WTC11 (cell line): ENCODE data around the gene FAM20A. TPM values are rescaled to one million over a fixed set of nuclear protein-coding genes. Genes with fewer than 3 reads are reported as not detected.

Experiments
- ATAC-seq: fragments of 200-7000 bp; cut with Tn5 transposase; 2 replicates; pipeline ENCODE4 v1.10.0; 2021; ENCODE audit warnings: mild to moderate bottlenecking, moderate library complexity
- CTCF ChIA-PET: fragments of 300-600 bp; sonication (Branson Sonifier 250); formaldehyde crosslinking; loops from one replicate; lab custom pipeline; 2021; ENCODE audit warnings: antibody characterized with exemption; lab: Charles Lee
- POLR2A ChIA-PET: fragments of 350-600 bp; sonication (Branson Sonifier 250); formaldehyde crosslinking; loops from one replicate; lab custom pipeline; 2021; ENCODE audit warnings: antibody characterized with exemption; lab: Charles Lee
- DNase-seq: peaks from one replicate; pipeline ENCODE4 v3.0.0; 2021; ENCODE audit warnings: low spot score
- H3K27ac Mint-ChIP-seq: 2 replicates; pipeline ENCODE4 v1.8.0; 2021; ENCODE audit warnings: mixed read lengths
- H3K27me3 Mint-ChIP-seq: 2 replicates; pipeline ENCODE4 v1.8.0; 2021; ENCODE audit warnings: low read depth, mild to moderate bottlenecking, moderate library complexity, mixed read lengths
- H3K36me3 Mint-ChIP-seq: 2 replicates; pipeline ENCODE4 v1.8.0; 2021; ENCODE audit warnings: mixed read lengths
- H3K4me1 Mint-ChIP-seq: 2 replicates; pipeline ENCODE4 v1.8.0; 2022; ENCODE audit warnings: mixed read lengths
- H3K4me3 Mint-ChIP-seq: 2 replicates; pipeline ENCODE4 v1.8.0; 2021; ENCODE audit warnings: mild to moderate bottlenecking, moderate library complexity, mixed read lengths
- H3K9me3 Mint-ChIP-seq: 2 replicates; pipeline ENCODE4 v1.8.0; 2021; ENCODE audit warnings: mixed read lengths
- AFF4 ChIP-seq: sonication (generic); formaldehyde crosslinking; IDR thresholded peaks from 2 replicates; pipeline ENCODE4 v1.8.1; 2023; ENCODE audit warnings: mild to moderate bottlenecking, missing genetic modification reagents, borderline replicate concordance
- ATF1 ChIP-seq: sonication (generic); formaldehyde crosslinking; IDR thresholded peaks from 2 replicates; pipeline ENCODE4 v1.8.1; 2023; ENCODE audit warnings: mild to moderate bottlenecking, moderate library complexity, missing genetic modification reagents
- ATF3 ChIP-seq: sonication (generic); formaldehyde crosslinking; conservative IDR thresholded peaks from 2 replicates; pipeline ENCODE4 v1.8.1; 2022; ENCODE audit warnings: mild to moderate bottlenecking, missing genetic modification reagents
- CBFB ChIP-seq: sonication (generic); formaldehyde crosslinking; IDR thresholded peaks from 2 replicates; pipeline ENCODE4 v1.8.1; 2022; ENCODE audit warnings: mild to moderate bottlenecking, low read depth, missing genetic modification reagents
- E2F5 ChIP-seq: sonication (generic); formaldehyde crosslinking; IDR thresholded peaks from 2 replicates; pipeline ENCODE4 v1.8.1; 2022; ENCODE audit warnings: mild to moderate bottlenecking, moderate library complexity, missing genetic modification reagents
- ESRRA ChIP-seq: sonication (generic); formaldehyde crosslinking; IDR thresholded peaks from 2 replicates; pipeline ENCODE4 v1.8.1; 2022; ENCODE audit warnings: mild to moderate bottlenecking, missing genetic modification reagents, borderline replicate concordance
- GTF2I ChIP-seq: fragments of 250-450 bp; sonication (Bioruptor Pico); conservative IDR thresholded peaks from 2 replicates; pipeline ENCODE4 v1.4.0; 2021; ENCODE audit warnings: mild to moderate bottlenecking
- MLX ChIP-seq: sonication (generic); formaldehyde crosslinking; IDR thresholded peaks from 2 replicates; pipeline ENCODE4 v1.8.1; 2023; ENCODE audit warnings: mild to moderate bottlenecking, missing genetic modification reagents, moderate library complexity
- MXD4 ChIP-seq: fragments of 250-450 bp; sonication (Bioruptor Pico); IDR thresholded peaks from 2 replicates; pipeline ENCODE4 v1.8.0; 2021; ENCODE audit warnings: mild to moderate bottlenecking, moderate library complexity, borderline replicate concordance
- NFATC4 ChIP-seq: fragments of 250-450 bp; sonication (Bioruptor Pico); IDR thresholded peaks from 2 replicates; pipeline ENCODE4 v1.9.0; 2021; ENCODE audit warnings: mild to moderate bottlenecking
- SMAD4 ChIP-seq: sonication (generic); formaldehyde crosslinking; IDR thresholded peaks from 2 replicates; pipeline ENCODE4 v1.8.0; 2022; ENCODE audit warnings: mild to moderate bottlenecking, missing genetic modification reagents
- SP1 ChIP-seq: sonication (generic); formaldehyde crosslinking; conservative IDR thresholded peaks from 2 replicates; pipeline ENCODE4 v1.8.1; 2022; ENCODE audit warnings: missing genetic modification reagents
- TP53 ChIP-seq: sonication (generic); formaldehyde crosslinking; IDR thresholded peaks from 2 replicates; pipeline ENCODE4 v1.8.1; 2023; ENCODE audit warnings: mild to moderate bottlenecking, missing genetic modification reagents
- ZNF121 ChIP-seq: sonication (generic); formaldehyde crosslinking; IDR thresholded peaks from 2 replicates; pipeline ENCODE4 v1.8.0; 2023; ENCODE audit warnings: missing genetic modification reagents
- ZNF138 ChIP-seq: sonication (generic); formaldehyde crosslinking; conservative IDR thresholded peaks from 2 replicates; pipeline ENCODE4 v1.8.1; 2022; ENCODE audit warnings: mild to moderate bottlenecking, moderate library complexity, missing genetic modification reagents
- ZNF219 ChIP-seq: sonication (generic); formaldehyde crosslinking; IDR thresholded peaks from 2 replicates; pipeline ENCODE4 v1.8.0; 2023; ENCODE audit warnings: missing genetic modification reagents, mild to moderate bottlenecking, borderline replicate concordance
- total RNA-seq: library from RNA; stranded (reverse); gene quantifications from 3 replicates; pipeline ENCODE4 v1.2.3, GENCODE V29; 2021

FAM20A gene
- total RNA-seq, 1 experiment from 2014 or later, result 5.8 TPM

GRCh38 chr17:68491381-68492231 lies 109.6 kb downstream of the FAM20A start:
- DNase-seq, result no peak
- Mint-ChIP-seq H3K9me3 (peaks cover 21% of the 10 kb centered on the region), H3K27ac (no peak overlapping the region), H3K27me3 (no peaks in the 10 kb centered on the region), H3K4me1 (peaks cover 4% of the 10 kb centered on the region; the same call in 1 of the 2 replicates), H3K36me3 (peaks cover 5% of the 10 kb centered on the region), H3K4me3 (no peak overlapping the region)
- no peak for ATAC-seq
- ChIA-PET POLR2A (no interaction called here), CTCF (no interaction called here)
- TF ChIP-seq SMAD4 (CRISPR knock-in tag), result no peak

GRCh38 chr17:68489919-68490318 lies 111.2 kb downstream of the FAM20A start:
- CTCF ChIA-PET, result no interaction called here
- peaks cover 7% of the 10 kb centered on the region; the same call in 1 of the 2 replicates for H3K27me3 Mint-ChIP-seq
- H3K9me3 Mint-ChIP-seq, result peaks cover 10% of the 10 kb centered on the region

More at GRCh38 chr17:68489919-68490318, 111.2 kb downstream of the FAM20A start:
- Mint-ChIP-seq H3K27ac (no peak overlapping the region), H3K4me1 (peaks cover 4% of the 10 kb centered on the region), H3K36me3 (no peaks in the 10 kb centered on the region), H3K4me3 (no peak overlapping the region)
- no peak for ATAC-seq
- POLR2A ChIA-PET, result no interaction called here
- TF ChIP-seq ZNF121 (no peak), AFF4 (CRISPR knock-in tag) (no peak), MXD4 (CRISPR knock-in tag) (no peak), CBFB (CRISPR knock-in tag) (no peak), ATF1 (CRISPR knock-in tag) (no peak), MLX (no peak), SP1 (CRISPR knock-in tag) (no peak), ZNF138 (CRISPR knock-in tag) (no peak), TP53 (CRISPR knock-in tag) (no peak), E2F5 (CRISPR knock-in tag) (no peak), NFATC4 (CRISPR knock-in tag) (no peak), ESRRA (CRISPR knock-in tag) (no peak), ATF3 (CRISPR knock-in tag) (no peak), ZNF219 (CRISPR knock-in tag) (no peak), GTF2I (no peak), SMAD4 (CRISPR knock-in tag) (no peak)
- no peak for DNase-seq

Other genes with a start within 250 kb of the FAM20A start
- 16.2 to 29.3 TPM (median 17.5 TPM) in 3 replicates for gene WIPI1, start 143.9 kb downstream of the FAM20A start, total RNA-seq
- gene PRKAR1A, start 88.9 kb downstream of the FAM20A start, total RNA-seq, result 149 to 158 TPM (median 155 TPM) in 3 replicates